ENCODE results near the gene C12orf42. TPM values are rescaled to one million over a fixed set of nuclear protein-coding genes. Genes with fewer than 3 reads are reported as not detected.

Gene C12orf42
- total and polyA plus RNA-seq, 8 donors, result not detected

- H3K36me3 ChIP-seq, result no peaks in the 10 kb centered on the region
- no peak for DNase-seq
- H3K4me3 ChIP-seq, result no peak overlapping the region
- no peak for TF ChIP-seq EP300 (IDR thresholded peaks at IDR 0.05)
- no peak for TF ChIP-seq CTCF (IDR thresholded peaks at IDR 0.05)
- TF ChIP-seq POLR2AphosphoS5 (IDR thresholded peaks at IDR 0.05), result no peak
- TF ChIP-seq POLR2A (IDR thresholded peaks at IDR 0.05), result no peak
- no peaks in the 10 kb centered on the region for H3K9me3 ChIP-seq
- H3K27me3 ChIP-seq, result no peaks in the 10 kb centered on the region
- no peak overlapping the region for H3K27ac ChIP-seq
- no peaks in the 10 kb centered on the region for H3K4me1 ChIP-seq
- intact Hi-C loops (cut with DNase I; ENCODE audit: low total_unique reads), result no loop called here
- 76 to 93% (median 83%) methylated on average over 2 of the region's 2 CpGs for WGBS, 5 donors
Measured at GRCh38 chr12:103520686-103521215, 25.0 kb upstream of the C12orf42 start.

GRCh38 chr12:103519632-103520031 lies 23.9 kb upstream of the C12orf42 start:
- WGBS, 5 donors, result 71 to 76% (median 72%) methylated on average over 2 of the region's 2 CpGs
- H3K36me3 ChIP-seq, result no peaks in the 10 kb centered on the region

GRCh38 chr12:103518899-103519298 lies 23.1 kb upstream of the C12orf42 start:
- H3K27ac ChIP-seq, result no peak overlapping the region
- H3K4me1 ChIP-seq, result no peaks in the 10 kb centered on the region
- no peak overlapping the region for H3K4me3 ChIP-seq
- no peaks in the 10 kb centered on the region for H3K9me3 ChIP-seq
- 77 to 91% (median 81%) methylated on average over 2 of the region's 2 CpGs for WGBS, 5 donors
- TF ChIP-seq POLR2A (IDR thresholded peaks at IDR 0.05) (no peak), EP300 (IDR thresholded peaks at IDR 0.05) (no peak), CTCF (IDR thresholded peaks at IDR 0.05) (no peak), POLR2AphosphoS5 (IDR thresholded peaks at IDR 0.05) (no peak)
- no peak for DNase-seq
- H3K36me3 ChIP-seq, result no peaks in the 10 kb centered on the region
- intact Hi-C loops (cut with DNase I; ENCODE audit: low total_unique reads), result no loop called here
- no peaks in the 10 kb centered on the region for H3K27me3 ChIP-seq

More at GRCh38 chr12:103519632-103520031, 23.9 kb upstream of the C12orf42 start:
- H3K4me1 ChIP-seq, result no peaks in the 10 kb centered on the region
- intact Hi-C loops (cut with DNase I; ENCODE audit: low total_unique reads), result no loop called here
- DNase-seq, result no peak
- TF ChIP-seq EP300 (IDR thresholded peaks at IDR 0.05), result no peak
- no peaks in the 10 kb centered on the region for H3K27me3 ChIP-seq
- H3K9me3 ChIP-seq, result no peaks in the 10 kb centered on the region
- H3K4me3 ChIP-seq, result no peak overlapping the region
- H3K27ac ChIP-seq, result no peak overlapping the region

- WGBS, 5 donors, result 72 to 82% (median 79%) methylated on average over 3 of the region's 3 CpGs
- no peak overlapping the region for H3K4me3 ChIP-seq
- H3K9me3 ChIP-seq, result no peaks in the 10 kb centered on the region
- no peak for DNase-seq
- intact Hi-C loops (cut with DNase I; ENCODE audit: low total_unique reads), result no loop called here
- no peak overlapping the region for H3K27ac ChIP-seq
- H3K27me3 ChIP-seq, result no peaks in the 10 kb centered on the region
- no peaks in the 10 kb centered on the region for H3K4me1 ChIP-seq
- H3K36me3 ChIP-seq, result no peaks in the 10 kb centered on the region
- no peak for TF ChIP-seq EP300 (IDR thresholded peaks at IDR 0.05)
- TF ChIP-seq CTCF (IDR thresholded peaks at IDR 0.05), result no peak
- TF ChIP-seq POLR2A (IDR thresholded peaks at IDR 0.05), result no peak
- TF ChIP-seq POLR2AphosphoS5 (IDR thresholded peaks at IDR 0.05), result no peak
Measured at GRCh38 chr12:103517161-103517560, 21.4 kb upstream of the C12orf42 start.

- intact Hi-C loops (cut with DNase I; ENCODE audit: low total_unique reads), result no loop called here
- TF ChIP-seq POLR2A (IDR thresholded peaks at IDR 0.05), result no peak
- no peak for TF ChIP-seq POLR2AphosphoS5 (IDR thresholded peaks at IDR 0.05)
- no peak for TF ChIP-seq EP300 (IDR thresholded peaks at IDR 0.05)
- no peak for TF ChIP-seq CTCF (IDR thresholded peaks at IDR 0.05)
- no peaks in the 10 kb centered on the region for H3K4me1 ChIP-seq
Measured at GRCh38 chr12:103515341-103515740, 19.6 kb upstream of the C12orf42 start.

More at GRCh38 chr12:103515341-103515740, 19.6 kb upstream of the C12orf42 start:
- Histone ChIP-seq H3K36me3 (no peaks in the 10 kb centered on the region), H3K27ac (no peak overlapping the region), H3K27me3 (no peaks in the 10 kb centered on the region), H3K9me3 (no peaks in the 10 kb centered on the region), H3K4me3 (no peak overlapping the region)
- DNase-seq, result no peak
